Activated naive CD8-positive, alpha-beta T cell (primary cell): Measurements from ENCODE around the gene PIK3R5.

Experiments
- H3K27ac Mint-ChIP-seq: one replicate; pipeline ENCODE4 v1.8.0; 2021; ENCODE audit warnings: mixed read lengths
- H3K27me3 Mint-ChIP-seq: one replicate; pipeline ENCODE4 v1.8.0; 2021; ENCODE audit warnings: mixed read lengths
- H3K36me3 Mint-ChIP-seq: one replicate; pipeline ENCODE4 v1.8.0; 2021; ENCODE audit warnings: mixed read lengths
- H3K4me1 Mint-ChIP-seq: one replicate; pipeline ENCODE4 v1.8.0; 2021; ENCODE audit warnings: low read depth, mixed read lengths
- H3K4me3 Mint-ChIP-seq: one replicate; pipeline ENCODE4 v1.8.0; 2021; ENCODE audit warnings: mild to moderate bottlenecking, mixed read lengths
- H3K9me3 Mint-ChIP-seq: one replicate; pipeline ENCODE4 v1.8.0; 2021; ENCODE audit warnings: low read depth, mixed read lengths

Gene PIK3R5

DNA sequence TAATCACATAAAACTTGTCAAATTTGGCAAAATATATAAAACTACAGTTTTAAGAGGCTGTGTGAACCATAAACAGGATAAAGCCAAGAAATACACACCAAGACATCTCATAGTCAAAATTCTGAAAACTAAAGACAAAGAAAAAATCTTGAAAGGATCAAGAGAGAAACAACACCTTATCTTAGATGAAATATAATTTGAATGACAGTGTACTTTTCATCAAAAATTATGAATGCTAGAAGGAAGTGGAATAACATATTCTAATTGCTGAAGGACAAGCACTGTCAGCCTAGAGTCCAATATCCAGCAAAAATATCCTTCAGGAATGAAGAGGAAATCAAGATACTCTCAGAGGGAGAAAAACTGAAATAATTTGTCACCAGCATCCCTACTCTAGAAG lies 37.2 kb downstream of the PIK3R5 start:
- Mint-ChIP-seq H3K27ac (no peak overlapping the region), H3K4me1 (peaks cover 28% of the 10 kb centered on the region), H3K27me3 (no peaks in the 10 kb centered on the region), H3K9me3 (peaks cover 20% of the 10 kb centered on the region), H3K4me3 (no peak overlapping the region), H3K36me3 (peaks cover 40% of the 10 kb centered on the region)

DNA sequence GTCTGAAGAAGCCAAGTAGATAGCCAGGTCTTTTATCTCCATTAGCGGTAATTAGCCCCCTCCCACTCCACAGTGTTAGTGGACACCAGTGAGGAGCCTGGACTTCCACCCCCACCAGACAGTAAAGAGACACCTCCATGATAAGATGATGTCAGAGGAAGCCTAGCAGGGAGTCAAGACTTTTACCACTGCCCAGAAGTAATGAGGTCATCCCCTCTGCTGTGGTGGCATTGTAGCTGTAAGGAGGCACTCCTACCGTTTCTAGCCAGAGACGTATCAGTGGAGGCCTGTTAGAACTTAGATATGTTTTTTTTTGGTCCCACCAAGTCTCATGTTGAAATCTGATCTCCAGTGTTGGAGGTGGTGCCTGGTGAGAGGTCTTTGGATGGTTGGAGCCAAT lies 38.1 kb downstream of the PIK3R5 start:
- H3K4me3 Mint-ChIP-seq = no peak overlapping the region
- H3K4me1 Mint-ChIP-seq = peaks cover 31% of the 10 kb centered on the region
- no peak overlapping the region for H3K27ac Mint-ChIP-seq

DNA sequence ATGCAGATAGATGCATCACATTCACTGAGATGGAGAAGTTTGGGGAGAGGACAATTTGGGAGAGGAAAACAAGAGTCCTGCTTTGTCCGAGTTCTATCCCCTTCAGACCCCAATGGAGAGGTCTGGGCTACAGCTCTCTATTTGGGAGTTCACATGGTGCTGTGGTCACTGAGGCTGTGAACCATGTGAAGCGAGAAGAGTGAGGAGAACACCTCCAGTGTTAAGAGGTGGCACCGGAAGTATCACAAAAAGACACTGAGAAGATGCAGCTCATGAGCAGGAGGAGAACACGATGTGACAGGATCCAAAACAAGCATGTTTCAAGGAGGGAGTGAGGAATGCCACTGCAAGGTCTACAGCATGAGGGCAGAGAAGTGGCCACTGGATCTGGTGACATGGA lies 39.7 kb downstream of the PIK3R5 start:
- Mint-ChIP-seq H3K27ac (no peak overlapping the region), H3K9me3 (peaks cover 16% of the 10 kb centered on the region), H3K36me3 (peaks cover 33% of the 10 kb centered on the region), H3K4me3 (no peak overlapping the region), H3K27me3 (no peaks in the 10 kb centered on the region), H3K4me1 (peaks cover 34% of the 10 kb centered on the region)

More for the DNA sequence above, 38.1 kb downstream of the PIK3R5 start:
- peaks cover 23% of the 10 kb centered on the region for H3K9me3 Mint-ChIP-seq
- H3K27me3 Mint-ChIP-seq = no peaks in the 10 kb centered on the region
- peaks cover 43% of the 10 kb centered on the region for H3K36me3 Mint-ChIP-seq

DNA sequence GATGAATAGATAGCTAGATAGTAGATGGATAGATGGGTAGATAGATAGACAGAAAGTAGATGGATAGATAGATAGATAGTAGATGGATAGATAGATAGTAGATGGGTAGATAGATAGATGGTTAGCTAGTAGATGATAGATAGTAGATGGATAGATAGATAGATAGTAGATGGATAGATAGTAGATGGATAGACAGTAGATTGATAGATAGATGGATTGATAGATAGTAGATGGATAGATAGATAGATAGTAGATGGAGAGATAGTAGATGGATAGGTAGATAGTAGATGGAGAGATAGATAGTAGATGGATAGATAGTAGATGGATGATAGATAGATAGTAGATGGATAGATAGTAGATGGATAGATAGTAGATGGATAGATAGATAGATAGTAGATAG lies 40.4 kb downstream of the PIK3R5 start:
- Mint-ChIP-seq H3K27me3 (no peaks in the 10 kb centered on the region), H3K27ac (no peak overlapping the region), H3K36me3 (peaks cover 29% of the 10 kb centered on the region), H3K4me1 (peaks cover 32% of the 10 kb centered on the region), H3K9me3 (peaks cover 15% of the 10 kb centered on the region), H3K4me3 (no peak overlapping the region)

DNA sequence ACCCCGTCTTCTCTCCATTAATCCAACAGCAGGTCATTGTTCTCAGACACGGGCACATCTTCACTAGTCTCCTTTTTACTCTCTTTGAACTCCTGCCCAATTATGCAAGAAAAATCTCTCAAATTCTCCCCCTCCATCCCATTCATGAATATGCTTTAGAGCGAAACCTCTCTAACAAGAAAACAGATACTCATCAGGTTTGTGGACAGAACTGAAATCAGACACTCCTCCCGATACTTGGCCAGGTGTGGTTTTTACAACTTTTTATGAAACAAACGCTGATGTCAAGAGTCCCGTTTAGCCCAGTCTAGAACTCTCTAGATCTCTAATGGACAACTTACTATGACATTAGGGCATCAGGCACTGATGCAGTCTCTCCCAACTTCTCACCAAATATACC lies 40.9 kb downstream of the PIK3R5 start:
- no peaks in the 10 kb centered on the region for H3K27me3 Mint-ChIP-seq
- H3K4me1 Mint-ChIP-seq = peaks cover 29% of the 10 kb centered on the region
- H3K27ac Mint-ChIP-seq = no peak overlapping the region
- no peak overlapping the region for H3K4me3 Mint-ChIP-seq
- peaks cover 24% of the 10 kb centered on the region for H3K36me3 Mint-ChIP-seq
- peaks cover 10% of the 10 kb centered on the region for H3K9me3 Mint-ChIP-seq

DNA sequence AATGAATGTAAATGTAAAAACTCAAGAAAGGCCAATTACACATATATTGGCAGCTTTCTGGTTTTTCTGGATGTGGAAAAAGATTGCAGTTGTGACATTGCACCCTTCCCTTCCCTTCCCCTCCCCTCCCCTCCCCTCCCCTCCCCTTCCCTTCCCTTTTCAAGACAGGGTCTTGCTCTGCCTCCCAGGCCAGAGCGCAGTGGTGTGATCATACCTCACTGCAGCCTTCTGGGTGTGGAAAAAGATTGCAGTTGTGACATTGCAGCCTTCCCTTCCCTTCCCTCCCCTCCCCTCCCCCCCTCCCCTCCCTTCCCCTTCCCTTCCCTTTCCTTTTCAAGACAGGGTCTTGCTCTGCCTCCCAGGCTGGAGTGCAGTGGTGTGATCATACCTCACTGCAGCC lies 41.7 kb downstream of the PIK3R5 start:
- Mint-ChIP-seq H3K27me3 (no peaks in the 10 kb centered on the region), H3K27ac (no peak overlapping the region), H3K4me3 (no peak overlapping the region), H3K36me3 (peaks cover 26% of the 10 kb centered on the region), H3K4me1 (peaks cover 36% of the 10 kb centered on the region), H3K9me3 (peaks cover 5% of the 10 kb centered on the region)

DNA sequence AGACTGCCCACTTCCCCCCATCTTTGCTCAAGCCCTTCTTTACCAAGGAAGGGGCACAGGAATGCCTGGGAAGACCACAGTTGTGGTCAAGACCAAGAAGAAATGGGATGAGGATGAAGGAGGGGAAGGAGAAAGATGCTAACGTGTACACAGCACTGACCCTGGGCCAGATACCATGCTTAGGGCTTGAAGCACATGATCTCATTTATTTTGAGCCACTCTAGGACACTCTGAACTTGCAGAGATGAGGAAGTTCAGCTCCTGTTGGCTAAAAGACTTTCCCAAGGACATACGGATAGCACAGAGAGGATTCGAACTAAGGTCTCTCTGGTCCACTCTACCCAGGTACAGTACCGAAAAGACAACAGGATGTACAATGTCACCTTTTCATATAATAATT lies 42.6 kb downstream of the PIK3R5 start:
- H3K4me3 Mint-ChIP-seq = no peak overlapping the region
- H3K9me3 Mint-ChIP-seq = peaks cover 8% of the 10 kb centered on the region
- H3K36me3 Mint-ChIP-seq = peaks cover 21% of the 10 kb centered on the region
- peaks cover 37% of the 10 kb centered on the region for H3K4me1 Mint-ChIP-seq
- peak overlapping the region; percentile 87 for H3K27ac Mint-ChIP-seq
- H3K27me3 Mint-ChIP-seq = no peaks in the 10 kb centered on the region

DNA sequence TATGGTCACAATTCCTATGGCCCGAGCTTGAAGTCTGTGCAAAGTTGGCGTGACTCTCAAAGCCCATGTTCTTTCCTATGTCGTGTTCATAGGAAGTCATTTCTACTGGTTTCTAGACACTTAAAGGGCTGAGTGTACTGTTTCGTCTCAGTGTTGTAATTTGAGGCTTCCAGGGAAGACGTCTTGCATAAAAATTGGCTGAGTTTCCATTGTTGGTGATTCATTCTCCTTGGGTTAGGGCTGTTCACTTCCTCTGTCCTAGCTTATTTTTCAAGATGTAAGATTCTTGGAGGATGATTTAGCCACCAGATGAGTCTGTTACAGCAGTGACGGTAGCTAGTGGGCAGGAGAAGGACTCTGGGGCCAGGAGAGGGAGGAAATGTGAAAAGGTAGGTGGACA lies 43.1 kb downstream of the PIK3R5 start:
- H3K9me3 Mint-ChIP-seq = peaks cover 10% of the 10 kb centered on the region
- no peaks in the 10 kb centered on the region for H3K27me3 Mint-ChIP-seq
- H3K4me3 Mint-ChIP-seq = peak overlapping the region; percentile 77
- H3K27ac Mint-ChIP-seq = peak overlapping the region; percentile 87
- peaks cover 37% of the 10 kb centered on the region for H3K4me1 Mint-ChIP-seq
- H3K36me3 Mint-ChIP-seq = peaks cover 16% of the 10 kb centered on the region

DNA sequence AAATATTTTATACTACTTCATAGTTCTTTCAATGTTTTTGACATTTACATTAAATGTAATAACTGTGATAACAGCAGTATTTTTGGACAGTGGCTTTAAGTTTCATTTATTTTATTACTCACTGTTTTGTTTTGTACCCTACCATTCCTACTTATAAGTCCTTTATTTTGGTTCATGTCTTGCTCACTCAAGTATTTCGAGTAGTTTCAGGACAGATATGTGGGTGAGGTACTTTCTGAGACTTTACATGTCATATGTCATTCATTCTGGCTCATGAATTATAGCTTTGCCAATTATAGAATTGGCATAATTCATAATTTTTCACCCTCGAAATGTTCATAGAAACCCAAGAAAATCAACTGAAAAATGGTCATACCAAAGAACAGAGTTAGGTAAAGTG lies 44.4 kb downstream of the PIK3R5 start:
- H3K27ac Mint-ChIP-seq = peak overlapping the region; percentile 43
- no peaks in the 10 kb centered on the region for H3K27me3 Mint-ChIP-seq

DNA sequence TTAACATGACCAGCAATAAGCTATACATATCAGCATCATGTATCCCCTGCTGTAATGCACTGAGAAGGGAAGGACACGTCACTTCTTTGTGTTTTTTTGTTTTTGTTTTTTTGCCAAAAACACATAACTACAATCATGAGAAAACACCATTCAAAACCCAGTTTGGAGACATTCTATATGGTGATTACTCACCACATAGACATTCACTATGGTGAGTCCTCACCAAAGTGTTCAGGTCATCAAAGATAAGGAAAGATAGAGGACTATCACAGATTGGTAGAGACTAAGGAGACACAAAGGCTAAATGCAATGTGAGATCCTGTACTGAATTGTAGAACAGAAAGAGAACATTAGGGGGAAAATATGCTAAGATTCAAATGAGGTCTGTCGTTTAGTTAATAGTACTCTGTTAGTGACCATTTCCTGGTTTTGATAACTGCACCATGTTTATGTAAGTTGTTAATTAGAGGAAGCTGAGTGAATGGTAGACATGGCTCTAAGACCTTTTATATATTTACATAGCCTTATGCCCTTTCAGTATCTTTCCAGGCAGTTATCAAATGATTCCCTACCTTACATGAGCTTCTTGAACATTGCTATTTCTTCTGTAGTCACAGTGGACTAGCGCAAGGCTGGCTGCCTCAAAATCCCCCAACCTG lies 46.6 kb downstream of the PIK3R5 start:
- Mint-ChIP-seq H3K4me1 (peaks cover 61% of the 10 kb centered on the region), H3K27ac (peak overlapping the region; percentile 19), H3K4me3 (no peak overlapping the region), H3K9me3 (peaks cover 10% of the 10 kb centered on the region), H3K27me3 (no peaks in the 10 kb centered on the region), H3K36me3 (peaks cover 20% of the 10 kb centered on the region)

More for the DNA sequence above, 44.4 kb downstream of the PIK3R5 start:
- peaks cover 10% of the 10 kb centered on the region for H3K9me3 Mint-ChIP-seq
- peaks cover 20% of the 10 kb centered on the region for H3K36me3 Mint-ChIP-seq
- H3K4me3 Mint-ChIP-seq = peak overlapping the region; percentile 9
- H3K4me1 Mint-ChIP-seq = peaks cover 47% of the 10 kb centered on the region

DNA sequence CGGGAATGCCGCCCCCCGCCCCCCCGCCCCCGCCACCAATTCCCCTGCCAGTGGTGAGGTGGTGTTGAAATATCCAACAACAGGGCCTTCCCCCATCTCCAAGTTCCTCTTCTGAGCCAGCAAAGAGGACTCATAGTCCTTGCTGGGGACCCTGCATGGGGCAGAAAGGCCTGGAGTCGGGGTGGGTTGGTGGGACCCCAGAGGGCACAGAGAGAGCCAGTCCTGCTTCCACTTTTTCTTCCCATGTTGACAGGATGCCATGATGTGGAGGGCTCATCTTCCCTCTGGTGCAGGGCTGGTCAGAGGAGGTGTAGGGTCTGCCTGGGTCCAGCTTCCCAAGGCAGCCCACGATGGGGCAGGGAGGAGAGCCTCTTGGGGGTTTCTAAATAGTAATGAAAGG lies 49.0 kb downstream of the PIK3R5 start:
- Mint-ChIP-seq H3K27ac (peak overlapping the region; percentile 35), H3K27me3 (no peaks in the 10 kb centered on the region), H3K36me3 (peaks cover 17% of the 10 kb centered on the region), H3K4me1 (peaks cover 48% of the 10 kb centered on the region), H3K9me3 (peaks cover 5% of the 10 kb centered on the region), H3K4me3 (no peak overlapping the region)

DNA sequence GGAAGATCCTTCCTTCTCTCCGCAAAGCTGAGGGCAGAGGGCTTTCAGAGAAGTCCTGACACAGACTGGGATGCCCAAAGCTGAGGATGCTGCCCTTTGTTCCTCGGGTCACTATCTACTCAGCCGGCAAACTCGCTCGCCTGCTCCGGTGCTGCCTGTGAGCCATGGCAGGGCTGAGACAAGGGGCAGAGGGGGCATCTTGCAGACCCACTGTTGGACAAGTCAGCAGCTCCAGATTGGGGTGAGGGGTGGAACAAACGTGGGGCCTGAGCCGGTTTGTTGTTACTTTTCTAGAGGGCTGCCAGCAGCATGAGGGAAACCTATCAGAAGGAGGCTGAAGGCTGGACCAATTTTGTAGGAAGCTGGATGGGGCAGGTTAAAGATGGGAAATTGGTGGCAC lies 51.0 kb downstream of the PIK3R5 start:
- H3K27me3 Mint-ChIP-seq = no peaks in the 10 kb centered on the region
- H3K27ac Mint-ChIP-seq = no peak overlapping the region
- peaks cover 40% of the 10 kb centered on the region for H3K4me1 Mint-ChIP-seq
- no peak overlapping the region for H3K4me3 Mint-ChIP-seq
- H3K9me3 Mint-ChIP-seq = peaks cover 5% of the 10 kb centered on the region
- H3K36me3 Mint-ChIP-seq = peaks cover 17% of the 10 kb centered on the region

DNA sequence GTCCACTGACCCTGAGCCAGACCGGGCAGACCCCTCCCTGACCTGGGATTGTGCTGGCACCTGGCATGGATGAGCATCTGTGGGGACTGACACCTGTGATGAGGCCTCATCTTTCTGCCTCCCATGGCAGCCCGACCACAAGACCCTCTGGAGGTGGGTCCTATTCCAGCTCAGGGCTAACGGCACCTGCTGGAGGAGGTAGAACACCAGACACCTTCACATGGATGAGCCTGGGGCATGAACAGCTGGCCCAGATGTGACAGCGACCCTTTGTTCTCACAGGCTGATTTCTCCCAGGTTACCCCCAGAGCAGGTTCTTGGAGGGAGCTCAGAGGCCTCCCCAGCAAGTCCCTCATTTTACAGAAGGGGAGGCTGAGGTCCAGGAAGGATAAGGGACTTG lies 51.6 kb downstream of the PIK3R5 start:
- H3K9me3 Mint-ChIP-seq = peaks cover 5% of the 10 kb centered on the region
- H3K4me1 Mint-ChIP-seq = peaks cover 34% of the 10 kb centered on the region
- no peaks in the 10 kb centered on the region for H3K27me3 Mint-ChIP-seq
- peaks cover 10% of the 10 kb centered on the region for H3K36me3 Mint-ChIP-seq
- H3K27ac Mint-ChIP-seq = peak overlapping the region; percentile 66
- H3K4me3 Mint-ChIP-seq = no peak overlapping the region

DNA sequence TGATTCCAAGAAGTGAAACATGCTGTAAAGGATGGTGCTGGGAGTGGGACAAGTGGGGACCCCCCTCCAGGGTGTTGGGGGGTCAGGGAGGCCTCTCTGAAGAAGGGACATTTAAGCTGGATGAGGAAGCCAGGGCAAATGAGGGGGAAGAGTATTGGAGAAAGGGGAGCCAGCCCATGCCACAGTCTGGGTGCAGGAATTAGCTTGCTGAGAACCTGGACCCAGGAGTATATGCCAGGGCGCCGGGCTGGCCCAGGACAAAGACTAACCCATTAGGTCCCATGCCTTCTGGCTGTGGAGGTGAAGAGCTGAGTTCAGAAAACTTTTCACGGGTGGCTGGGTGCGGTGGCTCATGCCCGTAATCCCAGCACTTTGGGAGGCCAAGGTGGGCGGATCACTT lies 52.4 kb downstream of the PIK3R5 start:
- Mint-ChIP-seq H3K4me3 (no peak overlapping the region), H3K4me1 (peaks cover 31% of the 10 kb centered on the region), H3K27ac (no peak overlapping the region), H3K27me3 (no peaks in the 10 kb centered on the region), H3K9me3 (peaks cover 4% of the 10 kb centered on the region), H3K36me3 (peaks cover 10% of the 10 kb centered on the region)

DNA sequence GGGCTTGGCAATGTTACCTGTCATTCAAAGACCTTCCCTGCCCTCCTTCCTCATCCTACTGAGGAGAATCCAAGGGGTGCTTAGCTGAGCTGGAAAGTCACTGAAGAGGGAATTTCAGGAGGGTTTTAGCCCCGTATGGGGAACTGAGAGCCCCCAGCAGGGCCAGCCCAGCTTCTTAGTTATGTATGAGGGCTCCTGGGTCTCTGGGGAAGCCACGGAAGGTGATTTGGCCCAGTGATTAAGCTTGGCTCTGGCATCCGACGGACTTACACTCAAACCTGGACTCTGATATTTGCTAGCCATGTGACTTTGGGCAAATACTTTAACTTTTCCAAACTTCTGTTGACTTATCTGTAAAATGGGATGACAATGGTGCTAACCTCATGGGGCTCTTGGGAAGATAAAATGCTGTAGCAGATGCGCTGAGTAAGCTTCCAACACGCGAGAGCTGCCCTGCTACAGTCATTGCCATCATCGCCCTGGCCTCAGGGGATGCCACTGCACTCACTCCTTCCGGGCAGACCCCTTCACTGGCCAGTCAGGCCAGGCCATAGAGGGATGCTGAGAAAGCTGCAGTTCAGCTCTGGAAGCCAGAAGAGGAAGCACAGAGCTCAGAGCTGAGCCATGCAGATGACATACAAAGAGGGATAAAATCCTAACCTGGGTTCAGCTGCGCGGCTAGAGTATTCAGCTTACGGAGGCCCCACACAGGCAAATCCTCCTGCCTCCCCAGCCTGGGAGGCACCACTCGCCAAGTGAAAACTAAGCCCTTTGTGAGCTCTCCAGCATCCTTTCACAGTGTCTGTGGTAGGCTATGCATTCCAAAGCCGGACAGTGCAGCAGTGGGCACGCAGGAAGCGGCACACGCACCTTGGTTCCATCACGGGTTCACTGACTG lies 53.2 kb downstream of the PIK3R5 start:
- peaks cover 12% of the 10 kb centered on the region for H3K36me3 Mint-ChIP-seq
- no peak overlapping the region for H3K4me3 Mint-ChIP-seq
- H3K9me3 Mint-ChIP-seq = no peaks in the 10 kb centered on the region
- H3K27ac Mint-ChIP-seq = no peak overlapping the region
- H3K27me3 Mint-ChIP-seq = no peaks in the 10 kb centered on the region
- H3K4me1 Mint-ChIP-seq = peaks cover 31% of the 10 kb centered on the region
